HepG2 (cell line): ENCODE measurements around the gene ZBED3. TPM values are rescaled to one million over a fixed set of nuclear protein-coding genes. Genes with fewer than 3 reads are reported as not detected.

Experiments used
- BCL6 ChIP-seq: IDR thresholded peaks from 2 replicates; pipeline ENCODE4 v1.6.1; 2016; ENCODE audit warnings: missing genetic modification reagents, missing compliant biosample characterization
- CAMTA2 ChIP-seq: sonication (generic); formaldehyde crosslinking; IDR thresholded peaks from 2 replicates; pipeline ENCODE4 v1.4.0; 2020; ENCODE audit warnings: mild to moderate bottlenecking, missing genetic modification reagents, borderline replicate concordance
- HOXA3 ChIP-seq: sonication (generic); formaldehyde crosslinking; IDR thresholded peaks from 2 replicates; pipeline ENCODE4 v1.5.0; 2020; ENCODE audit warnings: missing genetic modification reagents
- KLF16 ChIP-seq, 2 experiments: sonication (generic) in 1 of 2; formaldehyde crosslinking in 1 of 2; IDR thresholded peaks; 2 replicates each; pipeline versions ENCODE4 v1.6.1 to v1.8.0; 2016 to 2023; ENCODE audit warnings: missing genetic modification reagents in 2 of 2, missing compliant biosample characterization in 1 of 2
- MED1 ChIP-seq: sonication (generic); formaldehyde crosslinking; IDR thresholded peaks from 2 replicates; pipeline ENCODE4 v1.4.0; 2020; ENCODE audit warnings: missing genetic modification reagents
- SMAD1 ChIP-seq: sonication (generic); formaldehyde crosslinking; IDR thresholded peaks from 2 replicates; pipeline ENCODE4 v1.4.0; 2020; ENCODE audit warnings: missing genetic modification reagents, low read depth, mild to moderate bottlenecking, borderline replicate concordance
- ZFP41 ChIP-seq: sonication (generic); formaldehyde crosslinking; IDR thresholded peaks from 2 replicates; pipeline ENCODE4 v1.4.0; 2020; ENCODE audit warnings: mild to moderate bottlenecking, missing genetic modification reagents, borderline replicate concordance
- ZNF264 ChIP-seq: sonication (generic); formaldehyde crosslinking; IDR thresholded peaks from 2 replicates; pipeline ENCODE4 v1.4.0; 2020; ENCODE audit warnings: missing genetic modification reagents
- ZNF782 ChIP-seq: sonication (generic); formaldehyde crosslinking; IDR thresholded peaks from 2 replicates; pipeline ENCODE4 v1.4.0; 2020; ENCODE audit warnings: missing genetic modification reagents, mild to moderate bottlenecking, borderline replicate concordance
- ZSCAN21 ChIP-seq: sonication (generic); formaldehyde crosslinking; IDR thresholded peaks from 2 replicates; pipeline ENCODE4 v1.8.0; 2022; ENCODE audit warnings: mild to moderate bottlenecking, missing genetic modification reagents, moderate library complexity, borderline replicate concordance
- polyA plus RNA-seq, 8 experiments: library from polyadenylated mRNA; depleted of rRNA in 3 of 8; stranded (reverse) in 7 of 8; unstranded in 1 of 8; fragments of >200 nt; fragmentation: Illumina TruSeq in 4 of 8; extraction: Trizol in 4 of 8; gene quantifications; 2 replicates each; pipeline versions ENCODE4 v1.2.1 to v1.2.3, GENCODE V29; 2011 to 2016; ENCODE audit warnings: low read depth in 4 of 8, missing spikeins in 1 of 8, mixed read lengths in 1 of 8; ENCODE audit not compliant: insufficient read depth in 1 of 8
- total RNA-seq, 5 experiments: library from RNA; depleted of rRNA; stranded (reverse); fragments of >200 nt; fragmentation: Illumina TruSeq; extraction: Trizol; gene quantifications; 2 replicates each; pipeline ENCODE4 v1.2.3, GENCODE V29; 2016; ENCODE audit warnings: low read depth in 1 of 5
- TF ChIP-seq, protein P1 (sequence below): sonication (generic); formaldehyde crosslinking; IDR thresholded peaks from 2 replicates; pipeline ENCODE4 v1.4.0; 2020; ENCODE audit warnings: missing genetic modification reagents
- TF ChIP-seq, protein P2 (sequence below), 2 experiments: fragments of 450-650 bp in 1 of 2; sonication (generic) in 1 of 2; formaldehyde crosslinking; IDR thresholded peaks; 2 replicates each; pipeline versions ENCODE4 v1.5.0 to v1.8.0; 2020 to 2022; ENCODE audit warnings: mild to moderate bottlenecking in 1 of 2, missing genetic modification reagents in 1 of 2
- TF ChIP-seq, protein P3 (sequence below): IDR thresholded peaks from 2 replicates; pipeline ENCODE4 v1.6.1; 2016; ENCODE audit warnings: missing compliant biosample characterization, missing genetic modification reagents, borderline replicate concordance
- TF ChIP-seq, protein P4 (sequence below): sonication (generic); formaldehyde crosslinking; IDR thresholded peaks from 2 replicates; pipeline ENCODE4 v1.4.0; 2020; ENCODE audit warnings: missing genetic modification reagents
- TF ChIP-seq, protein P5 (sequence below): sonication (generic); formaldehyde crosslinking; IDR thresholded peaks from 2 replicates; pipeline ENCODE4 v1.8.1; 2022; ENCODE audit warnings: mild to moderate bottlenecking, missing genetic modification reagents

The ZBED3 gene
- total and polyA plus RNA-seq, 2 of the 13 experiments (the other 11 are each of a cell fraction or from before 2014, with no cell fraction given), result 2.3 to 8.1 TPM

DNA sequence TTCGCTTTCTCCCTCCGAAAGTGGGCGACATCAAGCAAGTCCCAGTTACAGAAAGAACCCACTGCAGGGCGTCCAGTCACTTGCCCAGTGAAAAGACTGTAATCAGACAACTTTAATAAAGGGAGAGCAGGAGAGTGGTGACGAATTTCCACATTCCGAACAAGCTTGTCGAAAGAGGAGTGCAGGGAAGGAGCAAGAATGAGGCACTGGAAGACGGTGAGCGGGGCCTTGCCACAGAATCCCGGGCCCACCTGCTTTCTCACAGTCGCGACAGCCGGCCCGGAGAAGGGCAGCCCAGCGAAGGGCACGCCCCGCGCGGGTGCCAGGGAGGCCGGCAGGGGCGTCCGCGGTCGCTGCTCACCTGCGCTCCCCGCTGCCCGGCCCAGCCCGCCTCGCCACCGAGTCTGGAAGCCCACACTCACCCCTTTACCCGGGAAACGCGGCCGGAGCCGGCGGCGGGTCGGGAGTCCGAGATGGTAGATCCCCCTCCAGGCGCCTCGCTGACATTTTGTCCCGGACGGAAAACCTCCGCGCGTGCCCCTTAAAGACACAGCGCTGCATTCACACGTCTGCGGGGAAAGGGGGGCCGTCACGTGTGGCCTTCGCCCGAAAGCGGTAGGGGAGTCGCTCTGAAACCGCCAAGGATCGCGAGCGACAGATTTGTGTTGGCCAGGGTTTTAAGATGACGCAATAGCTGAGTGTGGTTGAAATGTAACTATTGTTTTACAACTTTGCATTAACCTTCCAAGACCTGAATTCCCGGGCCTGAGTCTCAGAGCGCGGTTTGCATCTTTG lies at the start of gene ZBED3 (continued):
- TF ChIP-seq ZSCAN21 (no peak; the same call in 1 of the 2 replicates), BCL6 (CRISPR knock-in tag) (0 out of 2 replicates have a peak, but pooled peaks have one; percentile 13), KLF16 (CRISPR knock-in tag; IDR thresholded peaks at IDR 0.05) (0 out of 4 replicates have a peak, but pooled peaks of 1 of the 2 experiments have one; percentile 18), MED1 (CRISPR knock-in tag) (no peak; the same call in 1 of the 2 replicates), ZNF264 (CRISPR knock-in tag) (no peak; the same call in 1 of the 2 replicates), ZFP41 (CRISPR knock-in tag) (no peak), HOXA3 (CRISPR knock-in tag) (no peak), CAMTA2 (no peak), ZNF782 (CRISPR knock-in tag) (peak; percentile 47; the same call in 1 of the 2 replicates), SMAD1 (CRISPR knock-in tag) (0 out of 2 replicates have a peak, but pooled peaks have one; percentile 54)
- TF ChIP-seq, protein P1, sequence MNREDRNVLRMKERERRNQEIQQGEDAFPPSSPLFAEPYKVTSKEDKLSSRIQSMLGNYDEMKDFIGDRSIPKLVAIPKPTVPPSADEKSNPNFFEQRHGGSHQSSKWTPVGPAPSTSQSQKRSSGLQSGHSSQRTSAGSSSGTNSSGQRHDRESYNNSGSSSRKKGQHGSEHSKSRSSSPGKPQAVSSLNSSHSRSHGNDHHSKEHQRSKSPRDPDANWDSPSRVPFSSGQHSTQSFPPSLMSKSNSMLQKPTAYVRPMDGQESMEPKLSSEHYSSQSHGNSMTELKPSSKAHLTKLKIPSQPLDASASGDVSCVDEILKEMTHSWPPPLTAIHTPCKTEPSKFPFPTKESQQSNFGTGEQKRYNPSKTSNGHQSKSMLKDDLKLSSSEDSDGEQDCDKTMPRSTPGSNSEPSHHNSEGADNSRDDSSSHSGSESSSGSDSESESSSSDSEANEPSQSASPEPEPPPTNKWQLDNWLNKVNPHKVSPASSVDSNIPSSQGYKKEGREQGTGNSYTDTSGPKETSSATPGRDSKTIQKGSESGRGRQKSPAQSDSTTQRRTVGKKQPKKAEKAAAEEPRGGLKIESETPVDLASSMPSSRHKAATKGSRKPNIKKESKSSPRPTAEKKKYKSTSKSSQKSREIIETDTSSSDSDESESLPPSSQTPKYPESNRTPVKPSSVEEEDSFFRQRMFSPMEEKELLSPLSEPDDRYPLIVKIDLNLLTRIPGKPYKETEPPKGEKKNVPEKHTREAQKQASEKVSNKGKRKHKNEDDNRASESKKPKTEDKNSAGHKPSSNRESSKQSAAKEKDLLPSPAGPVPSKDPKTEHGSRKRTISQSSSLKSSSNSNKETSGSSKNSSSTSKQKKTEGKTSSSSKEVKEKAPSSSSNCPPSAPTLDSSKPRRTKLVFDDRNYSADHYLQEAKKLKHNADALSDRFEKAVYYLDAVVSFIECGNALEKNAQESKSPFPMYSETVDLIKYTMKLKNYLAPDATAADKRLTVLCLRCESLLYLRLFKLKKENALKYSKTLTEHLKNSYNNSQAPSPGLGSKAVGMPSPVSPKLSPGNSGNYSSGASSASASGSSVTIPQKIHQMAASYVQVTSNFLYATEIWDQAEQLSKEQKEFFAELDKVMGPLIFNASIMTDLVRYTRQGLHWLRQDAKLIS, result no peak
- TF ChIP-seq, protein P2, sequence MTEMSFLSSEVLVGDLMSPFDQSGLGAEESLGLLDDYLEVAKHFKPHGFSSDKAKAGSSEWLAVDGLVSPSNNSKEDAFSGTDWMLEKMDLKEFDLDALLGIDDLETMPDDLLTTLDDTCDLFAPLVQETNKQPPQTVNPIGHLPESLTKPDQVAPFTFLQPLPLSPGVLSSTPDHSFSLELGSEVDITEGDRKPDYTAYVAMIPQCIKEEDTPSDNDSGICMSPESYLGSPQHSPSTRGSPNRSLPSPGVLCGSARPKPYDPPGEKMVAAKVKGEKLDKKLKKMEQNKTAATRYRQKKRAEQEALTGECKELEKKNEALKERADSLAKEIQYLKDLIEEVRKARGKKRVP (CRISPR knock-in tag; IDR thresholded peaks at IDR 0.05), result peak; percentile 88 to 97
- TF ChIP-seq, protein P3, sequence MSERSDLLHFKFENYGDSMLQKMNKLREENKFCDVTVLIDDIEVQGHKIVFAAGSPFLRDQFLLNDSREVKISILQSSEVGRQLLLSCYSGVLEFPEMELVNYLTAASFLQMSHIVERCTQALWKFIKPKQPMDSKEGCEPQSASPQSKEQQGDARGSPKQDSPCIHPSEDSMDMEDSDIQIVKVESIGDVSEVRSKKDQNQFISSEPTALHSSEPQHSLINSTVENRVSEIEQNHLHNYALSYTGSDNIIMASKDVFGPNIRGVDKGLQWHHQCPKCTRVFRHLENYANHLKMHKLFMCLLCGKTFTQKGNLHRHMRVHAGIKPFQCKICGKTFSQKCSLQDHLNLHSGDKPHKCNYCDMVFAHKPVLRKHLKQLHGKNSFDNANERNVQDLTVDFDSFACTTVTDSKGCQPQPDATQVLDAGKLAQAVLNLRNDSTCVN (CRISPR knock-in tag), result no peak
- TF ChIP-seq, protein P4, sequence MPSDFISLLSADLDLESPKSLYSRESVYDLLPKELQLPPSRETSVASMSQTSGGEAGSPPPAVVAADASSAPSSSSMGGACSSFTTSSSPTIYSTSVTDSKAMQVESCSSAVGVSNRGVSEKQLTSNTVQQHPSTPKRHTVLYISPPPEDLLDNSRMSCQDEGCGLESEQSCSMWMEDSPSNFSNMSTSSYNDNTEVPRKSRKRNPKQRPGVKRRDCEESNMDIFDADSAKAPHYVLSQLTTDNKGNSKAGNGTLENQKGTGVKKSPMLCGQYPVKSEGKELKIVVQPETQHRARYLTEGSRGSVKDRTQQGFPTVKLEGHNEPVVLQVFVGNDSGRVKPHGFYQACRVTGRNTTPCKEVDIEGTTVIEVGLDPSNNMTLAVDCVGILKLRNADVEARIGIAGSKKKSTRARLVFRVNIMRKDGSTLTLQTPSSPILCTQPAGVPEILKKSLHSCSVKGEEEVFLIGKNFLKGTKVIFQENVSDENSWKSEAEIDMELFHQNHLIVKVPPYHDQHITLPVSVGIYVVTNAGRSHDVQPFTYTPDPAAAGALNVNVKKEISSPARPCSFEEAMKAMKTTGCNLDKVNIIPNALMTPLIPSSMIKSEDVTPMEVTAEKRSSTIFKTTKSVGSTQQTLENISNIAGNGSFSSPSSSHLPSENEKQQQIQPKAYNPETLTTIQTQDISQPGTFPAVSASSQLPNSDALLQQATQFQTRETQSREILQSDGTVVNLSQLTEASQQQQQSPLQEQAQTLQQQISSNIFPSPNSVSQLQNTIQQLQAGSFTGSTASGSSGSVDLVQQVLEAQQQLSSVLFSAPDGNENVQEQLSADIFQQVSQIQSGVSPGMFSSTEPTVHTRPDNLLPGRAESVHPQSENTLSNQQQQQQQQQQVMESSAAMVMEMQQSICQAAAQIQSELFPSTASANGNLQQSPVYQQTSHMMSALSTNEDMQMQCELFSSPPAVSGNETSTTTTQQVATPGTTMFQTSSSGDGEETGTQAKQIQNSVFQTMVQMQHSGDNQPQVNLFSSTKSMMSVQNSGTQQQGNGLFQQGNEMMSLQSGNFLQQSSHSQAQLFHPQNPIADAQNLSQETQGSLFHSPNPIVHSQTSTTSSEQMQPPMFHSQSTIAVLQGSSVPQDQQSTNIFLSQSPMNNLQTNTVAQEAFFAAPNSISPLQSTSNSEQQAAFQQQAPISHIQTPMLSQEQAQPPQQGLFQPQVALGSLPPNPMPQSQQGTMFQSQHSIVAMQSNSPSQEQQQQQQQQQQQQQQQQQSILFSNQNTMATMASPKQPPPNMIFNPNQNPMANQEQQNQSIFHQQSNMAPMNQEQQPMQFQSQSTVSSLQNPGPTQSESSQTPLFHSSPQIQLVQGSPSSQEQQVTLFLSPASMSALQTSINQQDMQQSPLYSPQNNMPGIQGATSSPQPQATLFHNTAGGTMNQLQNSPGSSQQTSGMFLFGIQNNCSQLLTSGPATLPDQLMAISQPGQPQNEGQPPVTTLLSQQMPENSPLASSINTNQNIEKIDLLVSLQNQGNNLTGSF (CRISPR knock-in tag), result no peak
- TF ChIP-seq, protein P5, sequence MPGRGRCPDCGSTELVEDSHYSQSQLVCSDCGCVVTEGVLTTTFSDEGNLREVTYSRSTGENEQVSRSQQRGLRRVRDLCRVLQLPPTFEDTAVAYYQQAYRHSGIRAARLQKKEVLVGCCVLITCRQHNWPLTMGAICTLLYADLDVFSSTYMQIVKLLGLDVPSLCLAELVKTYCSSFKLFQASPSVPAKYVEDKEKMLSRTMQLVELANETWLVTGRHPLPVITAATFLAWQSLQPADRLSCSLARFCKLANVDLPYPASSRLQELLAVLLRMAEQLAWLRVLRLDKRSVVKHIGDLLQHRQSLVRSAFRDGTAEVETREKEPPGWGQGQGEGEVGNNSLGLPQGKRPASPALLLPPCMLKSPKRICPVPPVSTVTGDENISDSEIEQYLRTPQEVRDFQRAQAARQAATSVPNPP (CRISPR knock-in tag), result 0 out of 2 replicates have a peak, but pooled peaks have one; percentile 53
